ENCODE results near the gene PTPN3. TPM values are rescaled to one million over a fixed set of nuclear protein-coding genes. Genes with fewer than 3 reads are reported as not detected.

PTPN3 gene
- total and polyA plus RNA-seq, 2 donors (not counting 1 experiment from before 2014, with no cell fraction given), result 1.4 to 2.3 TPM

DNA sequence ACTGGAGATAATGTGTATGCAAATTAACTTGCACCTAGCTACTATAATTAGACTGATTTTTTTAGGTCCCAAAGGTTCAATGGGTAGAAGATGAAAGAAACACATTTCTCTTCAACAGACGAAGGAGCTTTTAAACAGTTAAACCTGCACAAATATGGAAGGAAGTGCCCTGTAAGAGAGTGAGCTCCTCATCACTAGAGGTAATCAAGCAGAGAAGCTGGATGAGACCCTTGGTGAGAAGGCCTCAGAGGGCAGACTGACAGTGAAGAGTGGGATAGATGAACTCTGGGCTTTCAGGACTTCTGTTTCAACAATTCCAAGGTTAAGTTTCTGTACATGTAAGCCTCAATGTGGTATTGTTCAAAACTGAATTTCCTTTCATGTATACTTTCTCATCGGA lies 23.2 kb downstream of the PTPN3 start:
- Histone ChIP-seq H3K27me3 (ENCODE audit: control insufficient read depth, insufficient read depth, low read length) (no peaks in the 10 kb centered on the region), H3K4me2 (ENCODE audit: extremely low read depth, insufficient read depth, low read length) (no peak overlapping the region), H3K4me1 (ENCODE audit: control insufficient read depth, extremely low read depth, insufficient read depth, low read length) (no peaks in the 10 kb centered on the region), H3K4me3 (replicated peaks in 1 of 4; ENCODE audit: control extremely low read depth in 1 of 4, insufficient read depth in 1 of 4, low read depth in 3 of 4, low read length in 4 of 4) (no peak overlapping the region), H3K9ac (ENCODE audit: insufficient read depth, low read length) (no peak overlapping the region), H3K79me2 (ENCODE audit: control insufficient read depth, insufficient read depth, low read length) (no peaks in the 10 kb centered on the region), H2AFZ (ENCODE audit: low read length) (no peak overlapping the region), H3K27ac (ENCODE audit: insufficient read depth, low read length) (no peak overlapping the region), H3K9me3 (ENCODE audit: control insufficient read depth, insufficient read depth, low read depth, low read length) (no peaks in the 10 kb centered on the region), H3K36me3 (ENCODE audit: control insufficient read depth, insufficient read depth, low read length) (no peaks in the 10 kb centered on the region), H4K20me1 (ENCODE audit: control insufficient read depth, extremely low read depth, insufficient read depth, low read length) (no peaks in the 10 kb centered on the region)
- no peak for DNase-seq (ENCODE audit: low read depth in 2 of 2)
- TF ChIP-seq EZH2 (IDR thresholded peaks at IDR 0.05; ENCODE audit: low read length, missing control alignments), result no peak
- TF ChIP-seq, protein P1, sequence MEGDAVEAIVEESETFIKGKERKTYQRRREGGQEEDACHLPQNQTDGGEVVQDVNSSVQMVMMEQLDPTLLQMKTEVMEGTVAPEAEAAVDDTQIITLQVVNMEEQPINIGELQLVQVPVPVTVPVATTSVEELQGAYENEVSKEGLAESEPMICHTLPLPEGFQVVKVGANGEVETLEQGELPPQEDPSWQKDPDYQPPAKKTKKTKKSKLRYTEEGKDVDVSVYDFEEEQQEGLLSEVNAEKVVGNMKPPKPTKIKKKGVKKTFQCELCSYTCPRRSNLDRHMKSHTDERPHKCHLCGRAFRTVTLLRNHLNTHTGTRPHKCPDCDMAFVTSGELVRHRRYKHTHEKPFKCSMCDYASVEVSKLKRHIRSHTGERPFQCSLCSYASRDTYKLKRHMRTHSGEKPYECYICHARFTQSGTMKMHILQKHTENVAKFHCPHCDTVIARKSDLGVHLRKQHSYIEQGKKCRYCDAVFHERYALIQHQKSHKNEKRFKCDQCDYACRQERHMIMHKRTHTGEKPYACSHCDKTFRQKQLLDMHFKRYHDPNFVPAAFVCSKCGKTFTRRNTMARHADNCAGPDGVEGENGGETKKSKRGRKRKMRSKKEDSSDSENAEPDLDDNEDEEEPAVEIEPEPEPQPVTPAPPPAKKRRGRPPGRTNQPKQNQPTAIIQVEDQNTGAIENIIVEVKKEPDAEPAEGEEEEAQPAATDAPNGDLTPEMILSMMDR (conservative IDR thresholded peaks at IDR 0.05 in 1 of 2, IDR thresholded peaks at IDR 0.05 in 1 of 2; ENCODE audit: low read depth in 1 of 2, low read length in 2 of 2), result no peak

DNA sequence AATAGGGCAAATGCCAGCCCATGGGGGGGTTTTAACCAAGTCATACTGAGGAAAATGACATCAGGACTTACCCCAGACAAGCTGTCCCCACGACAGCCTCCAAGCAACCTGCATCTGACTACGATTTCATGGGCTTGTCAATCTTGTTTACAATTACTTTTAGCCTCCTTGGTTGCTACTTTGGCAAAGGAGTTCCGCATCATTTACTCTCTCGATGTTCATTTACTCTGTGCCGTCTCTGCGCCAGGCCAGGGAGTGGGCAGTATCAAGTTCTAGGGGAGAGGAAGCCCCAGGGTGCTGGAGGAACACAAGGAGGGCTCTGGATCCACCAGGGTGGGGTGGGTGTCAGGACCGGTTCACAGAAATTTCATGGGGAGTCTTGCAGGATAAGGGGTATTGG lies 23.9 kb downstream of the PTPN3 start:
- TF ChIP-seq, protein P1 (conservative IDR thresholded peaks at IDR 0.05 in 1 of 2, IDR thresholded peaks at IDR 0.05 in 1 of 2; ENCODE audit: low read depth in 1 of 2, low read length in 2 of 2), result no peak
- no peak for TF ChIP-seq EZH2 (IDR thresholded peaks at IDR 0.05; ENCODE audit: low read length, missing control alignments)
- H3K79me2 ChIP-seq (ENCODE audit: control insufficient read depth, insufficient read depth, low read length), result no peaks in the 10 kb centered on the region

DNA sequence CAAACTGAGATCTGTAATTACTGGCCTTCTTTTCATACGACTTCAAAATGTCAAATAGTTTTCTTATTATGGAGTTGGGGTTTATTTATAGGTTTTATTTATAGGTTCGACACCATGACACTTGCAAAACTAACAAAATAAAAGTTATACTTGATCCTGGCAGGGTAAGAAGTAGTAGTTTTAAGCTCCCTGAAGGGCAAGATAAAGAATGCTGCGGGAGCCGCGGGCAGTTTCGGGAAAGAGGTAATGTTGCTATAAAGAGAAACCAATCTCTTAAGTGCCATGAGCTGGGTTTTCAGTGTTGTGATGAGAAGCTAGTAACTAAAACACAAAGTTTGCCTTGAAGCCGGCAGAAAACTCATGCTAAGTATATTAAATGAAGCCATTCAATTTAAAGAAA lies 24.8 kb downstream of the PTPN3 start:
- H3K4me3 ChIP-seq (replicated peaks in 1 of 4; ENCODE audit: control extremely low read depth in 1 of 4, insufficient read depth in 1 of 4, low read depth in 3 of 4, low read length in 4 of 4), result no peak overlapping the region
- H2AFZ ChIP-seq (ENCODE audit: low read length), result no peak overlapping the region
- H3K9me3 ChIP-seq (ENCODE audit: control insufficient read depth, insufficient read depth, low read depth, low read length), result no peaks in the 10 kb centered on the region
- H4K20me1 ChIP-seq (ENCODE audit: control insufficient read depth, extremely low read depth, insufficient read depth, low read length), result no peaks in the 10 kb centered on the region
- no peak overlapping the region for H3K27ac ChIP-seq (ENCODE audit: insufficient read depth, low read length)
- no peaks in the 10 kb centered on the region for H3K27me3 ChIP-seq (ENCODE audit: control insufficient read depth, insufficient read depth, low read length)
- no peak overlapping the region for H3K9ac ChIP-seq (ENCODE audit: insufficient read depth, low read length)
- H3K36me3 ChIP-seq (ENCODE audit: control insufficient read depth, insufficient read depth, low read length), result no peaks in the 10 kb centered on the region
- H3K4me2 ChIP-seq (ENCODE audit: extremely low read depth, insufficient read depth, low read length), result no peak overlapping the region
- H3K79me2 ChIP-seq (ENCODE audit: control insufficient read depth, insufficient read depth, low read length), result no peaks in the 10 kb centered on the region
- DNase-seq (ENCODE audit: low read depth in 2 of 2), result no peak
- H3K4me1 ChIP-seq (ENCODE audit: control insufficient read depth, extremely low read depth, insufficient read depth, low read length), result no peaks in the 10 kb centered on the region
- TF ChIP-seq, protein P1 (conservative IDR thresholded peaks at IDR 0.05 in 1 of 2, IDR thresholded peaks at IDR 0.05 in 1 of 2; ENCODE audit: low read depth in 1 of 2, low read length in 2 of 2), result no peak

More for the DNA sequence above, 23.9 kb downstream of the PTPN3 start:
- Histone ChIP-seq H3K4me1 (ENCODE audit: control insufficient read depth, extremely low read depth, insufficient read depth, low read length) (no peaks in the 10 kb centered on the region), H3K4me3 (replicated peaks in 1 of 4; ENCODE audit: control extremely low read depth in 1 of 4, insufficient read depth in 1 of 4, low read depth in 3 of 4, low read length in 4 of 4) (no peak overlapping the region), H3K4me2 (ENCODE audit: extremely low read depth, insufficient read depth, low read length) (no peak overlapping the region), H2AFZ (ENCODE audit: low read length) (no peak overlapping the region), H3K27ac (ENCODE audit: insufficient read depth, low read length) (no peak overlapping the region), H4K20me1 (ENCODE audit: control insufficient read depth, extremely low read depth, insufficient read depth, low read length) (no peaks in the 10 kb centered on the region), H3K36me3 (ENCODE audit: control insufficient read depth, insufficient read depth, low read length) (no peaks in the 10 kb centered on the region), H3K9me3 (ENCODE audit: control insufficient read depth, insufficient read depth, low read depth, low read length) (no peaks in the 10 kb centered on the region), H3K27me3 (ENCODE audit: control insufficient read depth, insufficient read depth, low read length) (no peaks in the 10 kb centered on the region), H3K9ac (ENCODE audit: insufficient read depth, low read length) (no peak overlapping the region)
- no peak for DNase-seq (ENCODE audit: low read depth in 2 of 2)
